Endodermal cell (in vitro differentiated cells): ENCODE data around the gene SMAD3. TPM values are rescaled to one million over a fixed set of nuclear protein-coding genes. Genes with fewer than 3 reads are reported as not detected.

ENCODE experiments used
- DNase-seq: peaks from one replicate; pipeline ENCODE4 v3.0.0-alpha.2; 2017
- H3K27ac ChIP-seq: 2 replicates; pipeline ENCODE4 v1.5.1; 2013; ENCODE audit warnings: mild to moderate bottlenecking, low read depth, low read length, moderate library complexity
- H3K27me3 ChIP-seq: 2 replicates; pipeline ENCODE4 v1.6.1; 2013; ENCODE audit warnings: mild to moderate bottlenecking, low read length, moderate library complexity; ENCODE audit not compliant: insufficient read depth, control insufficient read depth, poor library complexity, severe bottlenecking
- H3K36me3 ChIP-seq: 2 replicates; pipeline ENCODE4 v1.7.0; 2013; ENCODE audit warnings: mild to moderate bottlenecking, low read length, moderate library complexity; ENCODE audit not compliant: control insufficient read depth, insufficient read depth
- H3K4me1 ChIP-seq: one replicate; pipeline ENCODE4 v1.7.0; 2013; ENCODE audit warnings: low read length; ENCODE audit not compliant: control insufficient read depth, insufficient read depth
- H3K4me3 ChIP-seq: 2 replicates; pipeline ENCODE4 v1.5.1; 2013; ENCODE audit warnings: mild to moderate bottlenecking, low read length, moderate library complexity
- H3K9ac ChIP-seq: 2 replicates; pipeline ENCODE4 v1.6.1; 2013; ENCODE audit warnings: mild to moderate bottlenecking, low read length, moderate library complexity; ENCODE audit not compliant: poor library complexity, severe bottlenecking; ENCODE audit errors: extremely low read depth
- H3K9me3 ChIP-seq: 2 replicates; pipeline ENCODE4 v1.6.1; 2013; ENCODE audit warnings: mild to moderate bottlenecking, low read length, moderate library complexity; ENCODE audit not compliant: control insufficient read depth
- H3K27ac Mint-ChIP-seq: 2 replicates; pipeline ENCODE4 v1.8.0; 2020; ENCODE audit warnings: mixed read lengths
- H3K27me3 Mint-ChIP-seq: 2 replicates; pipeline ENCODE4 v1.8.0; 2021; ENCODE audit warnings: mild to moderate bottlenecking, mixed read lengths; ENCODE audit not compliant: insufficient read depth
- H3K36me3 Mint-ChIP-seq: 2 replicates; pipeline ENCODE4 v1.8.0; 2020; ENCODE audit warnings: low read depth, mixed read lengths
- H3K4me1 Mint-ChIP-seq: 2 replicates; pipeline ENCODE4 v1.8.0; 2020; ENCODE audit warnings: mixed read lengths
- H3K4me3 Mint-ChIP-seq: 2 replicates; pipeline ENCODE4 v1.8.0; 2020; ENCODE audit warnings: mild to moderate bottlenecking, moderate library complexity, mixed read lengths
- H3K9me3 Mint-ChIP-seq: 2 replicates; pipeline ENCODE4 v1.8.0; 2020; ENCODE audit warnings: mild to moderate bottlenecking, mixed read lengths
- CTCF ChIP-seq: fragments of 200-600 bp; sonication (generic); conservative IDR thresholded peaks from 2 replicates; pipeline ENCODE4 v1.5.0; 2021; ENCODE audit warnings: antibody characterized with exemption, mild to moderate bottlenecking
- WGBS, 2 experiments: methylation state at CpG; one replicate each; pipeline versions ENCODE4 v1.1.5 to v1.1.7; 2013; ENCODE audit warnings: missing lambda C conversion rate in 2 of 2, mixed read lengths in 1 of 2; ENCODE audit not compliant: insufficient coverage in 1 of 2, insufficient read length in 1 of 2; 5-methylcytosine and 5-hydroxymethylcytosine counted together
- total RNA-seq, 2 donors: library from RNA; stranded (reverse); fragmentation: NEBNext Ultra II Directional in 1 of 2; extraction: Animal tissue kit (Norgen Biotek cat#: 25700) in 1 of 2; gene quantifications; 2 replicates in 1 of 2; 3 replicates in 1 of 2; pipeline ENCODE4 v1.2.1, GENCODE V29; 2021

Gene SMAD3
- total RNA-seq, 2 donors from 2014 or later = 7.8 to 9.6 TPM

- Mint-ChIP-seq H3K27me3 (peaks cover 2% of the 10 kb centered on the region), H3K36me3 (no peaks in the 10 kb centered on the region), H3K4me1 (peaks cover 56% of the 10 kb centered on the region), H3K4me3 (no peak overlapping the region), H3K27ac (no peak overlapping the region), H3K9me3 (no peaks in the 10 kb centered on the region)
- H3K27ac ChIP-seq = no peak overlapping the region
- H3K36me3 ChIP-seq = peaks cover 3% of the 10 kb centered on the region
- H3K4me1 ChIP-seq = peaks cover 35% of the 10 kb centered on the region
- no peaks in the 10 kb centered on the region for H3K27me3 ChIP-seq
- no peaks in the 10 kb centered on the region for H3K9me3 ChIP-seq
- no peak for TF ChIP-seq CTCF
- H3K9ac ChIP-seq = no peak overlapping the region
- 91 to 97% methylated on average over 6 to 12 of the region's 12 CpGs for WGBS, 2 experiments
- H3K4me3 ChIP-seq = no peak overlapping the region
- peak; percentile 29 for DNase-seq
These were observed 64.8 kb downstream of the SMAD3 start for GRCh38 chr15:67130166-67130565.

- peaks cover 60% of the 10 kb centered on the region for H3K4me1 Mint-ChIP-seq
- no peak overlapping the region for H3K4me3 Mint-ChIP-seq
- no peaks in the 10 kb centered on the region for H3K27me3 Mint-ChIP-seq
- Histone ChIP-seq H3K9me3 (no peaks in the 10 kb centered on the region), H3K4me3 (no peak overlapping the region), H3K36me3 (peaks cover 3% of the 10 kb centered on the region), H3K27ac (no peak overlapping the region), H3K9ac (no peak overlapping the region), H3K4me1 (peaks cover 36% of the 10 kb centered on the region), H3K27me3 (no peaks in the 10 kb centered on the region)
- H3K36me3 Mint-ChIP-seq = no peaks in the 10 kb centered on the region
- H3K27ac Mint-ChIP-seq = no peak overlapping the region
- no peaks in the 10 kb centered on the region for H3K9me3 Mint-ChIP-seq
- DNase-seq = peak; percentile 50
- TF ChIP-seq CTCF = no peak
- 85 to 94% methylated on average over 11 to 15 of the region's 15 CpGs for WGBS, 2 experiments
These were observed 65.5 kb downstream of the SMAD3 start for GRCh38 chr15:67130673-67131601.

- Histone ChIP-seq H3K9ac (no peak overlapping the region), H3K4me3 (no peak overlapping the region), H3K27me3 (no peaks in the 10 kb centered on the region), H3K36me3 (peaks cover 3% of the 10 kb centered on the region), H3K27ac (no peak overlapping the region), H3K4me1 (peaks cover 25% of the 10 kb centered on the region), H3K9me3 (no peaks in the 10 kb centered on the region)
- Mint-ChIP-seq H3K4me3 (no peak overlapping the region), H3K27ac (no peak overlapping the region), H3K27me3 (no peaks in the 10 kb centered on the region), H3K9me3 (no peaks in the 10 kb centered on the region), H3K4me1 (peaks cover 50% of the 10 kb centered on the region), H3K36me3 (no peaks in the 10 kb centered on the region)
- WGBS, 2 experiments = 96% methylated on average over 3 of the region's 3 CpGs
- no peak for TF ChIP-seq CTCF
- DNase-seq = peak; percentile 37
These were observed 66.9 kb downstream of the SMAD3 start for GRCh38 chr15:67132276-67132675.
